Astrocyte of the cerebellum (primary cell): ENCODE results near the gene SSH2.
"Not testable (repeated sequence)": the region's sequence is repeated elsewhere in the genome, so short reads cannot be mapped to it uniquely, and the experiment has no call there.

Experiments
- DNase-seq: peaks from one replicate; pipeline ENCODE4 v3.0.0-alpha.2; 2011; ENCODE audit warnings: low read depth
- H3K4me3 ChIP-seq: 2 replicates; pipeline ENCODE4 v1.5.1; 2011; ENCODE audit warnings: mild to moderate bottlenecking, low read depth, low read length, moderate library complexity
- in situ Hi-C: cut with HindIII; loops from 2 replicates; pipeline ENCODE4 v1.10.0; 2017; ENCODE audit warnings: low sequenced_read_pairs
- TF ChIP-seq, protein P1 (sequence below): IDR thresholded peaks from 2 replicates; pipeline ENCODE4 v1.5.1; 2012; ENCODE audit warnings: low read length, low read depth, moderate library complexity, mild to moderate bottlenecking; ENCODE audit errors: missing control alignments

Gene SSH2

DNA sequence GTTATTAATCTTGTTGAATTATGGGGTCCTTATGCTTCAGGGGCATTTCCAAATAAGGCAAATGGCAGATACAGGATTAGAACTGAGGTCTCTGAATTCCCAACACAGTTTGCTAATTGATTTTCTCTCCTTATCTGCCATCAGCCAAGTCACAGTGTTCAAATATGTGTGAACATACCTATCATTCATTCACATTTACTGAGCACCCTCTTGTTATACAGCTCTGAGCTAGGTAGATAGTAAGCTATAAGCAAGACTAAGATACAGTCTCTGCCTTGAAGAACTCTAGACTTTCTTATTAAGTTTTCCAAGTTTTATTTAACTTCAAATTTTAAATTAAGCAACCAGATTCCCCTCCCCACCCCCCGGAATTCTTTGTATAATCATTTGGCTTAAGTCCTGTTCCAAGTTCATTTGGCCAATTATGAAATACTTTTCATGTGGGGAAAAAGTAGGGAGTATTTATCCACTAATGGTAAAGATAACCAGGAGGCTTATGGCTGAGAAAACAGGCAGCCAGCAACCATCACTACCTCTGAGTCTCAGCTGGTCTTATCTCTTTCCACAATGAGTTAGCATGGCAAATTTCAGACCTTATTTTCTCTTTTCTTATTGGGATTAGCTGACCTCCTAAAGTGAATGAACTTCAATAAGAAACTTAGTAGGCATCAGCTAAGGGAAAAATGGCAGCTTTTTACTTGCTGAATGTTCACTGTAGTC, 275.9 kb downstream of the SSH2 start:
- in situ Hi-C loops, result no loop called here
- no peak for DNase-seq
- TF ChIP-seq, protein P1, sequence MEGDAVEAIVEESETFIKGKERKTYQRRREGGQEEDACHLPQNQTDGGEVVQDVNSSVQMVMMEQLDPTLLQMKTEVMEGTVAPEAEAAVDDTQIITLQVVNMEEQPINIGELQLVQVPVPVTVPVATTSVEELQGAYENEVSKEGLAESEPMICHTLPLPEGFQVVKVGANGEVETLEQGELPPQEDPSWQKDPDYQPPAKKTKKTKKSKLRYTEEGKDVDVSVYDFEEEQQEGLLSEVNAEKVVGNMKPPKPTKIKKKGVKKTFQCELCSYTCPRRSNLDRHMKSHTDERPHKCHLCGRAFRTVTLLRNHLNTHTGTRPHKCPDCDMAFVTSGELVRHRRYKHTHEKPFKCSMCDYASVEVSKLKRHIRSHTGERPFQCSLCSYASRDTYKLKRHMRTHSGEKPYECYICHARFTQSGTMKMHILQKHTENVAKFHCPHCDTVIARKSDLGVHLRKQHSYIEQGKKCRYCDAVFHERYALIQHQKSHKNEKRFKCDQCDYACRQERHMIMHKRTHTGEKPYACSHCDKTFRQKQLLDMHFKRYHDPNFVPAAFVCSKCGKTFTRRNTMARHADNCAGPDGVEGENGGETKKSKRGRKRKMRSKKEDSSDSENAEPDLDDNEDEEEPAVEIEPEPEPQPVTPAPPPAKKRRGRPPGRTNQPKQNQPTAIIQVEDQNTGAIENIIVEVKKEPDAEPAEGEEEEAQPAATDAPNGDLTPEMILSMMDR, result no peak
- no peak overlapping the region for H3K4me3 ChIP-seq

DNA sequence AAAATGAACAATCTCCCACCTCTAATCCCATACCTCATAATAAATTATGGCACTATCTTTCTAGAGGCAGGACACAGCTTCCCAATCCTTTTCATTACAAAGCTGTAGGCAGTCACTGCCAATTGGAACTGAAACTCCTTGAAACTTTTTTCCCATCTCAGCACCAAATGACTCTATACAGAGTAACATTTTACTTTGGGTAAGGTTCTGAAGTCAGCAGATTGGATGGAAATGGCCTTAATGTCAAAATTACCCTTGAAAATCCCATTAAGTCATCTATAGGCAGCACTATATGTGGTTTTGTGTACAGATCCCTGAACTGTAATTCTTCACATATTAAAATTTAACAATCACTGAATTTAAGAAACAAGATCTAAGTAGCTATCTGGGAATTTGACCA, 277.1 kb downstream of the SSH2 start:
- in situ Hi-C loops, result no loop called here
- DNase-seq, result no peak
- TF ChIP-seq, protein P1, result no peak
- H3K4me3 ChIP-seq, result no peak overlapping the region

DNA sequence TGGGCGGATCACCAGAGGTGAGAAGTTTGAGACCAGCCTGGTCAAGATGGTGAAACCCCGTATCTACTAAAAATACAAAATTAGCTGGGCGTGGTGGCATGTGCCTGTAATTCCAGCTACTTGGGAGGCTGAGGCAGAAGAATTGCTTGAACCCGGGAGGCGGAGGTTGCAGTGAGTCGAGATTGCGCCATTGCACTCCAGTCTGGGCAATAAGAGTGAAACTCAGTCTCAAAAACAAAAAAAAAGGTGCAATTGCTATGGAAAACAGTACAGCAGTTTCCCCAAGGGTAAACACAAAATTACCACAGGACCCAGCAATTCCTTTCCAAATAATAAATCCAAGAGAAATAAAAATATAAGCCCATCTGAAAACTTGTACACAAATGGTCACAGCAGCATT, 278.1 kb downstream of the SSH2 start:
- DNase-seq, in situ Hi-C loops, H3K4me3 ChIP-seq: not testable (repeated sequence)

DNA sequence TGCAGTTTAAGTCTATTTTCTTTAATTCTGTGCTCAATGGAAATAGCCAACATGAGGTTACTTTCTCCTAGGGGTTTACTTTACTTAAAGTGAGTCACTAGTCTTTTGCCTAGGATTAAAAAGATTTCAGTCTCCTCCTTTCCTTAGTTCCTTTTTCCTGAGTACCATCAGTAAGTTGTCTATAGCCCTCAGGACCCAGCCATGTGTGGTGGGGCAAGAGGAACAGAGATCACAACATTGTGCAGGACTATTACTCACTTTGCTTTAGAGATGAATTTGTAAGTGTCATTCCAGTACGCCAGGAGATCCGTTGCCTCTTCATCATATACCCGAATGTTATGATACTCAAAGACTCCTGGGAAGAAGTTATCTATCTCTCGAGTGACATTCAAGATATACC, 279.6 kb downstream of the SSH2 start:
- H3K4me3 ChIP-seq, result no peak overlapping the region
- TF ChIP-seq, protein P1, result no peak
- in situ Hi-C loops, result no loop called here
- no peak for DNase-seq

DNA sequence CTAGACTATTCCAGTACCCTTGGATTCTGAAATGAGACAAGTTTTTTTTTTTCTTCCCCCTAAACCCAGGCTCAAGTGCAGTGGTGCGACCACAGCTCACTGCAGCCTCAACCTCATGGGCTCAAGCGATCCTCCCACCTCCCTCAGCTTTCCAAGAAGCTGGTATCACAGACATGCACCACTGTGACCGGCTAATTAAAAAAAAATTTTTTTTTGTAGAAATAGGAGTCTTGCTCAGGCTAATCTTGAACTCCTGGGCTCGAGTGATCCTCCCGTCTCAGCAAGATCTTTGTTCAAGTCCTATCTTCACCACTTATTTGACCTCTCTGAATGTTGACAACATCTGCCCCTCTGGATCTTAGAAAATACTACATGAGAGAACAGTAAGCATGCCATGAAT, 280.7 kb downstream of the SSH2 start:
- H3K4me3 ChIP-seq, result no peak overlapping the region
- no peak for DNase-seq
- in situ Hi-C loops, result no loop called here
- TF ChIP-seq, protein P1, result no peak

DNA sequence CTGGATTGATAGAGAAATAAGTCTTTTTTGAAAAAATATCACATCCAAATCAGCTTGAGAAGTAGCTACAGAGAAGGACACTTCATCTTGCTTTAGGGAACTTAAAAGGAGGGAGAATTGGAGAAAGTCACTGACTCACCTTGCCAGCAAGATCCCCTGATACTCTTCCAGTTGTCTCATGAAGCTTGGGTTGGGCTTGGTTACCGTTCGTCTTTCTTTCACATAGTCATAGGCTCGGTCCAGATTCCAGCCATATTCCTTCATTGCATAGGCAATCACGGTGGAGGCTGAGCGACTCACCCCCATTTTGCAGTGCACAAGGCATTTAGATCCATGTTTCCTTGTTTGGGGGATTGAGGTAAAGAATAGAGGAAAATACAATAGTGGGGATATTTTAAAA, 282.0 kb downstream of the SSH2 start:
- no peak overlapping the region for H3K4me3 ChIP-seq
- TF ChIP-seq, protein P1, result no peak
- in situ Hi-C loops, result no loop called here
- DNase-seq, result no peak

DNA sequence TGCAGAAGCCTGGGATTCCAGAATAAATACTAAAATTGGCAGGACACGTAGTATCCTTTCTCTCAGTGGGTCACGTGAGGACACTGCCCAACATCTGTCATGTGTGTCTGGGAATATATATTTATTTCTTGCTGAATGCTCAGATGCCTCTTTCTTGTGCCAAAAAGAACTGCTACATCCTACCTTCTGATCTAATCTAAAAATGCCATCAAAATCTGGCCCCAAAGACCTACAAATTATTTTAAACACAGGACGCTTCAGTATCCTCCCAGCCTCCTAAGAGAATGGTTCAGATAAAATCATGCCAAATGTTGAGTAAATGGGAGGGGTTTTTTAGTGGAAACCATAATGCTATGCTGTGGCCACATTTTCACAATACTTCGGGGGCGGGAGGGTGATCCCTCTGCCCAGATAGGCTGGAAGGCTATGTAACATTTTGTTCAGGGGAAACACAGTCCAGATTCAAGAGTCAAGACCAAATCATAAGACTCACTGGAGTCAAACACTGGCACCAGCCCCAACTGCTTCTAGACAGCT, 284.4 kb downstream of the SSH2 start:
- peak; percentile 76 for DNase-seq
- TF ChIP-seq, protein P1, result no peak
- no peak overlapping the region for H3K4me3 ChIP-seq
- in situ Hi-C loops, result no loop called here
